GM18526 (cell line): ENCODE measurements around the gene VAMP1.

Experiments
- POLR2A ChIP-seq: IDR thresholded peaks from 3 replicates; pipeline ENCODE4 v1.6.1; 2011; ENCODE audit not compliant: insufficient read length; ENCODE audit errors: extremely low read depth

VAMP1 gene

GRCh38 chr12:6452944-6453630, 17.4 kb downstream of the VAMP1 start:
- peak; percentile 44 for TF ChIP-seq POLR2A

DNA sequence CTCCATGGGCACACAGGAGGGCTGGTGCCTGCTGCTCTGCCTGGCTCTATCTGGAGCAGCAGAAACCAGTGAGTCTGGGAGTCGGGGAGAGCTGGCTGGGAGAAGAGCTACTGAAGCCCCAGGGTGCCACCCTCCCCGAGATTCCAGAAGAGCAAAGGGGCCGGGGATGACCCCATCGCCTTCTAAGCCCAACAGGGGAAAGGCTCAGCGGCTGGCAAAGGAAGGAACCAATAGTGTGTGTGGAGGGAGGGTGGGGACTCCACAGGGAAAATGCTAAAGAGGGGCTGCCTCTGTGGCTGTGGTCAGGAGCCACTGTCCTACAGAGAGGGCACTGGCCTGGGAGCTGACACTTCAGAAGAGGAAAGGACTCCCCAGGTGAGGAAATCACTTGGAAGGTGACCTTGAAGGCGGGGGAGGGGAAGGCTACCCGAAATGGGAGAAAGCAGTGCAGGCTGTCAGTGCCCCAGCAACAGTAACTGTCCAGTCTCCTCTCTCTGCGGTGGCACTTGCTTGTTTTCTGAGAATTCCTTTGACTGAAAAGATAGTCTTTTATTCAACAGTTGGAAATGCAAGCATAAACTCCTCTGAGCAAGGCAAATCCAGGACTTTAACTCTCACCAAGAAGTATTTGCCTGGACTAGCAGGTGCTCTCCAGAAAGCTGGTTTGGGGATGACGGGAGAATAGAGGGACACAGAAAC, 18.1 kb downstream of the VAMP1 start:
- no peak for TF ChIP-seq POLR2A

DNA sequence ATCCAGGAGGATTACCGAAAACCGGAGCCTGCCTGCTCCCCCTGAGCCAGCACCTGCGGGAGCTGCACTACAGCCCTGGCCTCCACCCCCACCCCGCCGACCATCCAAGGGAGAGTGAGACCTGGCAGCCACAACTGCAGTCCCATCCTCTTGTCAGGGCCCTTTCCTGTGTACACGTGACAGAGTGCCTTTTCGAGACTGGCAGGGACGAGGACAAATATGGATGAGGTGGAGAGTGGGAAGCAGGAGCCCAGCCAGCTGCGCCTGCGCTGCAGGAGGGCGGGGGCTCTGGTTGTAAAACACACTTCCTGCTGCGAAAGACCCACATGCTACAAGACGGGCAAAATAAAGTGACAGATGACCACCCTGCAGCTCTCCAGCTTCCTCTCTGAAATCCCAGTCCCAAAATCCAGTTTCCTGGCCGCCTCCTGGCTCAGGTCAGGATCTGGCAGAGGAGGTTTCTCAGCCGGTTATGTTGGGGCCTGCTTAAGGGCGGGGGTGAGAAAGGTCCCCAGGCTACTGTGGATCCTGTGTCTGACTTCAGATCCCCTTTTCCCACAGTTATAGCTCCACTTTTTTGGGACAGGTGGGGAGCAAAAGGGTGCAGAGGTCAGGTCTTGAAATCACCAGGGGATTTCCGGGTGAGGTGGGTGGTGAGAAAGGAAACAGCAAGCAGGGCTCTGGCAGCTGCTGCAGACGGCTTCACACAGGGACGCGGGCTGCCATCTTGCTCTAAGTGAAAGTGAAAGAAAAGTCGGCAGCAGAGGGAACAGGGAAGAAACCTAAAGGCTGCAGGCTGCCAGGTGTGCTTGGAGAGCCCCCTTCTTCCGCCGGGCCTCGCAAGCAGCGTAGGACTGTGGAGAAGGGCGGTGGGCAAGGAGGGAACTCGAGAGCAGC, 18.9 kb downstream of the VAMP1 start, which contains the start of gene TAPBPL:
TAPBPL (plus strand) TSS at position 695 of the 897 bp plus-strand sequence. CDS start 207 bp downstream, outside the sequence.
- peak; percentile 59 for TF ChIP-seq POLR2A

DNA sequence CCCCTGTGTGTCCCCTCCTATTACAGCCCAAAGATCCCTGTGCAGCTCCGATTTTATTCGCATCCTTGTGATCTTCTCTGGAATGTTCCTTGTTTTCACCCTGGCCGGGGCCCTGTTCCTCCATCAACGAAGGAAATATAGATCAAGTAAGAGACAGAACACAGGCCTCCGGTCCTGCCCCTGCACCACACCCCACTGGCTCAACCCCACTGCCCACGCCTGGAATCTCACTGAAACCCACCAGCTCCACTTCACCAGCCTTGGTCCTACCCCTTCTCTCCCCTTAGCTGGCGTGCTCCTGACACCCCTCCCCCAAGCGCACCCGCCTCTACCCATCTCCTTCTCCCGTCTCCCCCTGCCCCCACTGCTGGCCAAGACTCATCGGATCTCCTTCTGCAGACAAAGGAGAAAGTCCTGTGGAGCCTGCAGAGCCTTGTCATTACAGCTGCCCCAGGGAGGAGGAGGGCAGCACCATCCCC, 19.6 kb downstream of the VAMP1 start:
- no peak for TF ChIP-seq POLR2A

- no peak for TF ChIP-seq POLR2A
These were observed 20.2 kb downstream of the VAMP1 start for GRCh38 chr12:6450091-6450868.

- TF ChIP-seq POLR2A = peak; percentile 50
These were observed 25.5 kb downstream of the VAMP1 start, which contains the start of gene CD27 for GRCh38 chr12:6444704-6445688. CD27 (plus strand) TSS chr12:6444955; CDS start chr12:6445096, 141 bp downstream.

DNA sequence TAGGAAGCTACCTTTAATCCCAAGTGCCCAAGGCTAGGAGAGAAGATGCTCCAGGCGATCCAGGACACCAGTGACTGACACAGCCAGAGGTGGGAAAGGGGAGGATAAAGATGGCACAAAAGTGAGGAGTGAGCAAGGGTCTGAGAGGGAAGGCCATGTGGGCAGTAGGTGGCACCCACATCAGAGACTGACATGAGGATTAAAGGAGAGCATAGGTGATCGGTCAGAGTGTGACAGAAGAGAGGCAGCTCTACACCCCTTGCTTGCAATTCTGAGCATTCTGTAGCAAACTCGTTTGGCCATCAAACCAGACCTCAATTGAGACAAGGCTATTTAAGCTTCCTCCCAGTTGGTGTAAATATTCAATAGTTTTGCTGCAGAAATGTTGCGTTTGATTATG, 26.4 kb downstream of the VAMP1 start:
- TF ChIP-seq POLR2A = no peak

GRCh38 chr12:6443361-6443983, 27.0 kb downstream of the VAMP1 start:
- peak; percentile 25 for TF ChIP-seq POLR2A

DNA sequence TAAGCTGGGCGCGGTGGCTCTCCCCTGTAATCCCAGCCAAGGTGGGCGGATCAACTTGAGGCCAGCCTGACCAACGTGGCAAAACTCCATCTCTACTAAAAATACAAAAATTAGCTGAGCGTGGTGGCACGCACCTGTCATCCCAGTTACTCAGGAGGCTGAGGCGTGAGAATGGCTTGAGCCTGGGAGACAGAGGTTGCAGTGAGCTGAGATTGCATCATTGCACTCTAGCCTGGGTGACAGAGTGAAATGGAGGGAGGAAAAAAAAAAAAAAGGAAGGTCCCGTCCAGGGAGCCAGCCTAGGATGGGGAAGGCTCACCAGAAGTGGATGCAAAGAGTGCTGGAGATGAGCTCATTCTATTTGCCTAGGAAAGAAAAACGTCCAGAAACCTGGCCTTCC, 27.6 kb downstream of the VAMP1 start:
- no peak for TF ChIP-seq POLR2A

GRCh38 chr12:6440391-6440790, 30.1 kb downstream of the VAMP1 start:
- no peak for TF ChIP-seq POLR2A

DNA sequence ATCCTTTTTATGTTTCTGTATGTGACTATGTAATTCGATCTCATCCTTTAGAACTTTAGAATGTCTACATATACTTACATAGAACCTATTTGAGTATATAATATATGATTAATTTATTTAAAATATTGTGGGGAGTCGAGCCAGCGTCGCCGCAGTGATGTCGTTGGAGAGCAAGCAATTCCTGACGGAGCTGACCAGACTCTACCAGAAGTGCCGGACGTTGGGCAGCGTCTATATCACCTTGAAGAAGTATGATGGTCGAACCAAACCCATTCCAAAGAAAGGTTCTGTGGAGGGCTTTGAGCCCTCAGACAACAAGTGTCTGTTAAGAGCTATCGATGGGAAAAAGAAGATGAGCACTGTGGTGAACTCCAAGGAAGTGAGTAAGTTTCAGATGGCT, 32.1 kb downstream of the VAMP1 start:
- TF ChIP-seq POLR2A = no peak

GRCh38 chr12:6437586-6437985, 32.9 kb downstream of the VAMP1 start:
- no peak for TF ChIP-seq POLR2A
